ENCODE data around the gene TSPAN18. TPM values are rescaled to one million over a fixed set of nuclear protein-coding genes. Genes with fewer than 3 reads are reported as not detected.

The TSPAN18 gene
- total and polyA plus RNA-seq, 9 donors, result 2.1 to 35.3 (median 14.4) TPM

GRCh38 chr11:44938066-44938691, 211.4 kb downstream of the TSPAN18 start:
- intact Hi-C loops (cut with DNase I), result loop anchor here in 3 of 4 donors (5.0 to 10.0 kb wide), 4 partner anchors 317 to 397 kb away; no protein-coding TSS in a partner anchor
- Histone ChIP-seq H3K4me3 (no peak overlapping the region), H3K27ac (no peak overlapping the region), H3K36me3 (no peaks in the 10 kb centered on the region), H3K9me3 (no peaks in the 10 kb centered on the region), H3K27me3 (no peaks in the 10 kb centered on the region), H3K4me1 (ENCODE audit: insufficient read depth) (peaks cover 2% of the 10 kb centered on the region)
- TF ChIP-seq POLR2A (IDR thresholded peaks at IDR 0.05) (no peak), EP300 (IDR thresholded peaks at IDR 0.05) (no peak), CTCF (IDR thresholded peaks at IDR 0.05) (no peak)
- no peak for DNase-seq
- 80 to 89% (median 83%) methylated on average over 19 of the region's 19 CpGs for WGBS, 3 donors

GRCh38 chr11:44939673-44940395, 213.1 kb downstream of the TSPAN18 start:
- Histone ChIP-seq H3K27me3 (no peaks in the 10 kb centered on the region), H3K27ac (no peak overlapping the region), H3K4me3 (no peak overlapping the region), H3K36me3 (no peaks in the 10 kb centered on the region), H3K4me1 (ENCODE audit: insufficient read depth) (peaks cover 2% of the 10 kb centered on the region), H3K9me3 (no peaks in the 10 kb centered on the region)
- DNase-seq, result no peak
- TF ChIP-seq EP300 (IDR thresholded peaks at IDR 0.05) (no peak), POLR2A (IDR thresholded peaks at IDR 0.05) (no peak), CTCF (IDR thresholded peaks at IDR 0.05) (no peak)
- WGBS, 3 donors, result 78 to 84% (median 81%) methylated on average over 22 of the region's 22 CpGs
- intact Hi-C loops (cut with DNase I), result loop anchor here (5.0 to 10.0 kb wide), 4 partner anchors 315 to 395 kb away; no protein-coding TSS in a partner anchor

- Histone ChIP-seq H3K27me3 (no peaks in the 10 kb centered on the region), H3K27ac (no peak overlapping the region), H3K4me1 (ENCODE audit: insufficient read depth) (peaks cover 2% of the 10 kb centered on the region), H3K9me3 (no peaks in the 10 kb centered on the region), H3K36me3 (no peaks in the 10 kb centered on the region), H3K4me3 (no peak overlapping the region)
- WGBS, 3 donors, result 61 to 66% (median 63%) methylated on average over 7 of the region's 7 CpGs
- no peak for DNase-seq
- intact Hi-C loops (cut with DNase I), result loop anchor here in 1 of 4 donors (10.0 kb wide), 1 partner anchor 354 kb away; no protein-coding TSS in a partner anchor
- TF ChIP-seq POLR2A (IDR thresholded peaks at IDR 0.05) (no peak), EP300 (IDR thresholded peaks at IDR 0.05) (no peak), CTCF (IDR thresholded peaks at IDR 0.05) (no peak)
These were observed 213.6 kb downstream of the TSPAN18 start for GRCh38 chr11:44940404-44940803.

GRCh38 chr11:44940835-44941234, 214.1 kb downstream of the TSPAN18 start:
- WGBS, 3 donors, result 95 to 96% (median 95%) methylated on average over 9 of the region's 9 CpGs
- no peak overlapping the region for H3K4me3 ChIP-seq
- no peak for DNase-seq
- H3K27me3 ChIP-seq, result no peaks in the 10 kb centered on the region
- intact Hi-C loops (cut with DNase I), result loop anchor here in 1 of 4 donors (10.0 kb wide), 1 partner anchor 354 kb away; no protein-coding TSS in a partner anchor
- no peaks in the 10 kb centered on the region for H3K9me3 ChIP-seq
- H3K27ac ChIP-seq, result no peak overlapping the region
- H3K36me3 ChIP-seq, result no peaks in the 10 kb centered on the region
- TF ChIP-seq EP300 (IDR thresholded peaks at IDR 0.05), result no peak
- no peak for TF ChIP-seq CTCF (IDR thresholded peaks at IDR 0.05)
- TF ChIP-seq POLR2A (IDR thresholded peaks at IDR 0.05), result no peak
- H3K4me1 ChIP-seq (ENCODE audit: insufficient read depth), result peaks cover 2% of the 10 kb centered on the region

All from ovary (tissue), 9 donors.